Glutamatergic neuron (in vitro differentiated cells): ENCODE data around the gene ARHGEF2. TPM values are rescaled to one million over a fixed set of nuclear protein-coding genes. Genes with fewer than 3 reads are reported as not detected.
A peak's percentile ranks its signal among the peaks of the same experiment; 100 is the strongest.

Experiments used
- DNase-seq: peaks from one replicate; pipeline ENCODE4 v3.0.0; 2022
- H3K27ac Mint-ChIP-seq: one replicate; pipeline ENCODE4 v1.8.0; 2020; ENCODE audit warnings: mild to moderate bottlenecking, mixed read lengths, inconsistent platforms; ENCODE audit not compliant: unreplicated experiment
- H3K27me3 Mint-ChIP-seq: one replicate; pipeline ENCODE4 v1.8.0; 2020; ENCODE audit warnings: mild to moderate bottlenecking, moderate library complexity, mixed read lengths, inconsistent platforms; ENCODE audit not compliant: unreplicated experiment
- H3K36me3 Mint-ChIP-seq: one replicate; pipeline ENCODE4 v1.8.0; 2020; ENCODE audit warnings: mild to moderate bottlenecking, mixed read lengths, inconsistent platforms; ENCODE audit not compliant: unreplicated experiment
- H3K4me1 Mint-ChIP-seq: one replicate; pipeline ENCODE4 v1.8.0; 2020; ENCODE audit warnings: mild to moderate bottlenecking, low read depth, mixed read lengths, inconsistent platforms; ENCODE audit not compliant: unreplicated experiment
- H3K4me3 Mint-ChIP-seq: one replicate; pipeline ENCODE4 v1.8.0; 2020; ENCODE audit warnings: mild to moderate bottlenecking, mixed read lengths, inconsistent platforms; ENCODE audit not compliant: unreplicated experiment
- H3K9me3 Mint-ChIP-seq: one replicate; pipeline ENCODE4 v1.8.0; 2020; ENCODE audit warnings: mild to moderate bottlenecking, moderate library complexity, mixed read lengths, inconsistent platforms; ENCODE audit not compliant: unreplicated experiment
- total RNA-seq: library from RNA; stranded (reverse); fragmentation: NEBNext Ultra II Directional; extraction: Animal tissue kit (Norgen Biotek cat#: 25700); gene quantifications from one replicate; pipeline ENCODE4 v1.2.1, GENCODE V29; 2021; ENCODE audit not compliant: unreplicated experiment
- TF ChIP-seq, protein P1 (sequence below): fragments of 200-600 bp; sonication (generic); IDR thresholded peaks from one replicate; pipeline ENCODE4 v1.5.0; 2021; ENCODE audit not compliant: partially characterized antibody, unreplicated experiment

ARHGEF2 gene
- total RNA-seq, 1 donor from 2014 or later, result 222 TPM

DNA sequence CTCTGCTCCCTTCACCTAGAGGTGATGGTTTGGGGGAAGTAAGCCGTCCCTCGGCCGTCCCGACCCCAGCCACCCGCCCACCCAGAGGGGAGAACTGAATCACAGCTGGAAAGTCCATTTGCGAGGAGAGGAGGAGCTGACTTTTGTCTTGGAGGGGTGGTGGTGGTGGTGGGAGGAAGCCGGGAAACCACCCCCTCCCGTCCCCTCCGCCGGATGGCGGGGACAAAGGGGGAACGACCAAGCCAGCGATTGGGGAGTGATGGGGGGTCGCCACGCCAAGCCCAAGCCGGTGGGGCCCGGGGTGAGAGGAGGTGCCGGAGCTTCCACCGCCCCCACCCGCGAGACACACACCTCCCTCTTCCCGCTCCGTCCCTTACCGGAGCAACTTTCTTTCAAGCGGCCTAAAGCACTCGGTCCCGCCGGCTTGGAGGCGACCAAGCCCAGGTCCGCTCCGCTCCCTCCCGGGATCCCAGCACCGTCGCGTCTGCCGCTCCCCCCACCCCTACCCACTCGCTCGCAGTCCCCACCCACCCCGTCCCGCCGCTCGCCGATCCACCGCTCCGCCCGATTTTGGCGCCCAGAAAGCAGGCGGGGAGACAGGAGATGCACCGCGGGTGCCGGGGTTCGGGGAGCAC lies 540 bp downstream of the ARHGEF2 start:
- DNase-seq, result peak; percentile 53
- Mint-ChIP-seq H3K27ac (peak overlapping the region; percentile 99), H3K4me3 (peak overlapping the region; percentile 99), H3K36me3 (no peaks in the 10 kb centered on the region), H3K4me1 (peaks cover 30% of the 10 kb centered on the region), H3K27me3 (peaks cover 22% of the 10 kb centered on the region), H3K9me3 (peaks cover 17% of the 10 kb centered on the region)
- TF ChIP-seq, protein P1, sequence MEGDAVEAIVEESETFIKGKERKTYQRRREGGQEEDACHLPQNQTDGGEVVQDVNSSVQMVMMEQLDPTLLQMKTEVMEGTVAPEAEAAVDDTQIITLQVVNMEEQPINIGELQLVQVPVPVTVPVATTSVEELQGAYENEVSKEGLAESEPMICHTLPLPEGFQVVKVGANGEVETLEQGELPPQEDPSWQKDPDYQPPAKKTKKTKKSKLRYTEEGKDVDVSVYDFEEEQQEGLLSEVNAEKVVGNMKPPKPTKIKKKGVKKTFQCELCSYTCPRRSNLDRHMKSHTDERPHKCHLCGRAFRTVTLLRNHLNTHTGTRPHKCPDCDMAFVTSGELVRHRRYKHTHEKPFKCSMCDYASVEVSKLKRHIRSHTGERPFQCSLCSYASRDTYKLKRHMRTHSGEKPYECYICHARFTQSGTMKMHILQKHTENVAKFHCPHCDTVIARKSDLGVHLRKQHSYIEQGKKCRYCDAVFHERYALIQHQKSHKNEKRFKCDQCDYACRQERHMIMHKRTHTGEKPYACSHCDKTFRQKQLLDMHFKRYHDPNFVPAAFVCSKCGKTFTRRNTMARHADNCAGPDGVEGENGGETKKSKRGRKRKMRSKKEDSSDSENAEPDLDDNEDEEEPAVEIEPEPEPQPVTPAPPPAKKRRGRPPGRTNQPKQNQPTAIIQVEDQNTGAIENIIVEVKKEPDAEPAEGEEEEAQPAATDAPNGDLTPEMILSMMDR, result no peak

DNA sequence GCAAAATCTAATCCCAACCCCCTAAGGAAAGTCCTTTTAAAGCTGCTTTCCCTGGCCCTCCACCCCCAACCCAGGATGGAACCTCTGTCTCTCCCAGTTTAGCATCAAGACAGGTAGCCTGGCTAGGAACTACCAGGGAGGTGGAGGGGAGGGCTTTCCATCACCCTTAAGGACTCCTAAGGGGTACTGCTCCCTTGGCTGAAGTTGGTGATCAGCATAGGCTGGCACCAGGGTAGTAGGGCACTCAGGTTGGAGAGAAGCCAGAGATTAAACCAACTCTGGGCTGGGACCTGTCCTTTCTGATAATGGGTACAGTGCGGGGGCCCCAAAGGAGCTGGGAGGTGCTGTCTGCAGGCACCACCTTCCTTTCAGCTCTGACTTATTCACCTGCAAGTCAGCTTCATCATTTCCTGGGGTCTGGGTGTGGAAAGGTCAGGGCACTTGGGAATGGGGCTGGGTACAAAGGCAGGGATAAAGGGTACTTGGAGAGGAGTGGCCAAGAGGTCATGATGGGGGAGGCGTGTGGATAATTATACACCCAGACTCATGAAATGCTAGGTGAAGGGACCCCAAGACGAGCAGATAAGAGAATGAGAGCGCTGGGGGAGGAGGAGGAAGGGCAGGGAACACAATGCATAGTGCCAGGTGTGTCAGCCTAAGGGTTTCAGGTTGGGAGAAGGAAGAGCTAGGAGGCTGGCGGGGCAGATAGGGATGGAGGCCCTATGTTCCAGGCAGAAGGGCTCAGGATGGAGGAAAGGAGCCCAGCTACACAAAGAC lies 1.2 kb downstream of the ARHGEF2 start:
- no peak for DNase-seq
- peak overlapping the region; percentile 99 for H3K4me3 Mint-ChIP-seq

DNA sequence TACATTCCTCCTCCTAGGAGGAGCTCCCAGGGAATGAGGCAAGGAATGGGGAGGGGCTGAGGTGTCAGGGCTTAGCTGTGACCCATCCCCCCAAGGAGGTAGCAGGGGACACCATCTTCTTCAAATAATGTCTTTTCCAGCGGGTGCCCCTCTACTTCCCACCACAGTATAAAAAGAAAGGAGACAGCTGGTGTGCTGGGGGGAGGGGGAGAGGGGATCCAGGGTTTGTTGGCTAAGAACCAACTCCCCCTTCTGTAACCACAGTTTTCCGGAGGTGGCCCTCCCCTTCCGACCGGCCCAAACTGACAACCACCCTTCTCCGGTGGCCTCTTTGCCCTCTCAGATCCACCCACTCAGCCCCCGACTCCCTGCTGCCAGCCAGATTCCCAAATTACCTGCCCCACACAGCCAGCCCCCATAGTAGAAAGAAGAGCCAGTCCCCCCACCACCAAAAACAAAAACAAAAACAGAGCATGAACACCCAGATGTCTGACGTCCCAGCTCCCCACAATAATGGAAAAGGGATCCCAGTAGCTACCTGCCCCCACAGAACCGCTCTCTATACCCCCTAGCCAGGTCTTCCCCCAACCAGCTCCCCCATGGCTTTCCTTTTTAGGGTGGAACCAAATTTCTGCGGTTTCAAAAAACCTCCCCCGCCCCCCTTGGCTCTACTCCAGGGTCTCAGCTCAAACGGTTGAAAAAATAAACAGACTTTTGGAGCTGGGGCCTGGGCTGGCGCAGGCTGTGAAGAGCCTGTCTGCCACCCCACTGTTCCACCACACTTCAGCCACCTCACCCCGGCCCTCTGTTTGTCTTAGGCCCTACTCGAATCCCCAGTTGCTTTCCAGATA lies 2.1 kb downstream of the ARHGEF2 start:
- Mint-ChIP-seq H3K4me3 (peak overlapping the region; percentile 99), H3K9me3 (peaks cover 17% of the 10 kb centered on the region), H3K27me3 (peaks cover 20% of the 10 kb centered on the region), H3K36me3 (no peaks in the 10 kb centered on the region), H3K27ac (peak overlapping the region; percentile 99), H3K4me1 (peaks cover 29% of the 10 kb centered on the region)
- peak; percentile 43 for DNase-seq
- TF ChIP-seq, protein P1, result no peak

More for the DNA sequence above, 1.2 kb downstream of the ARHGEF2 start:
- H3K27me3 Mint-ChIP-seq, result peaks cover 23% of the 10 kb centered on the region
- peaks cover 17% of the 10 kb centered on the region for H3K9me3 Mint-ChIP-seq
- TF ChIP-seq, protein P1, result no peak
- peaks cover 32% of the 10 kb centered on the region for H3K4me1 Mint-ChIP-seq
- peak overlapping the region; percentile 99 for H3K27ac Mint-ChIP-seq
- no peaks in the 10 kb centered on the region for H3K36me3 Mint-ChIP-seq

DNA sequence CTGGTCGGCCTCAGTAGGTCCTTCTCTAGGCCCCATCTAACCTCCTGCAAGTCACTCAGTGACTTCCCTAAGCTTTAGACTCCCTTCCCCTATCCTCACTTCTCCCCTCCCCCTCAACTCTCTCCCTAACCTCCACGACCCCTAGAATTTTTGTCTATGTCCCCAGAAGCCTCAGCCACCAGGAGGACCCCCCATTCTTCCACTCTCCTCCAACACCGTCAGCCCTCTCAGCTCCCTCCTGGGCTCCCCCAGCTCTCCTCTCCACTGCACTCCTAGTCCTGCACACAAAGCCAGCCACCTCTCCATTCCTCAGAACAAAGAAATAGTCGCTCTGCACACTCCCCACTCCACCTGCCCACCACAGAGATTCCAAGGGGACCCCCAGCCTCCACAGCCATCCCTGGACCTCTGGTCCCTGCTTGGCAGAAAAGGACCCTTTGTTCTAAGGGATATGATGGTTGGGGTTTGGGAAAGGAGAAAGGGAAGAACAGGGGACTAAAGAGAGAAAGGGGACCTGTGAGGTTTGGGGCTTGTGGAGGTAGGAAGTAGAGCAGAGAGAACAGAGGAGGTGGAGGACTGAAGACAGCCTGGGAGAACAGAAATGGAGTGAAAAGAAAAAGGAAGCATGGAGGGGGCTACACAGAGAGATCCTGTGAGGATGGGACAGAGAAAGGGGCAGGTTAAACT lies 2.8 kb downstream of the ARHGEF2 start:
- TF ChIP-seq, protein P1, result no peak
- no peak for DNase-seq
- Mint-ChIP-seq H3K36me3 (no peaks in the 10 kb centered on the region), H3K27ac (peak overlapping the region; percentile 99), H3K27me3 (peaks cover 23% of the 10 kb centered on the region), H3K4me3 (peak overlapping the region; percentile 99), H3K9me3 (peaks cover 17% of the 10 kb centered on the region), H3K4me1 (peaks cover 36% of the 10 kb centered on the region)
